GM19035 (cell line): ENCODE measurements around the gene NFATC4.
"Not testable (repeated sequence)": the region's sequence is repeated elsewhere in the genome, so short reads cannot be mapped to it uniquely, and the experiment has no call there.

Source experiments
- ATAC-seq: cut with Tn5 transposase; IDR thresholded peaks from one replicate; pipeline ENCODE4 v1.9.1; 2021; ENCODE audit not compliant: unreplicated experiment

The NFATC4 gene

GRCh38 chr14:24366721-24367513, 1.1 kb upstream of the NFATC4 start:
- peak; percentile 60 for ATAC-seq

DNA sequence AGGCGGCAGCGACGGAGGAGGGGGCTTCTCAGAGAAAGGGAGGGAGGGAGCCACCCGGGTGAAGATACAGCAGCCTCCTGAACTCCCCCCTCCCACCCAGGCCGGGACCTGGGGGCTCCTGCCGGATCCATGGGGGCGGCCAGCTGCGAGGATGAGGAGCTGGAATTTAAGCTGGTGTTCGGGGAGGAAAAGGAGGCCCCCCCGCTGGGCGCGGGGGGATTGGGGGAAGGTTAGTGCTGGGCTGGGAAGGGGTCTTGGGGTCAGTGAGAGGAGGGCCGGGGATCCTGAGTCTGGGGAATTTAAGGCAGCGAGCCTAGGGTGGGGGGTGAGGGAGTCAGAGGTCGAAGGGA, 203 bp downstream of the NFATC4 start:
- ATAC-seq: no peak

DNA sequence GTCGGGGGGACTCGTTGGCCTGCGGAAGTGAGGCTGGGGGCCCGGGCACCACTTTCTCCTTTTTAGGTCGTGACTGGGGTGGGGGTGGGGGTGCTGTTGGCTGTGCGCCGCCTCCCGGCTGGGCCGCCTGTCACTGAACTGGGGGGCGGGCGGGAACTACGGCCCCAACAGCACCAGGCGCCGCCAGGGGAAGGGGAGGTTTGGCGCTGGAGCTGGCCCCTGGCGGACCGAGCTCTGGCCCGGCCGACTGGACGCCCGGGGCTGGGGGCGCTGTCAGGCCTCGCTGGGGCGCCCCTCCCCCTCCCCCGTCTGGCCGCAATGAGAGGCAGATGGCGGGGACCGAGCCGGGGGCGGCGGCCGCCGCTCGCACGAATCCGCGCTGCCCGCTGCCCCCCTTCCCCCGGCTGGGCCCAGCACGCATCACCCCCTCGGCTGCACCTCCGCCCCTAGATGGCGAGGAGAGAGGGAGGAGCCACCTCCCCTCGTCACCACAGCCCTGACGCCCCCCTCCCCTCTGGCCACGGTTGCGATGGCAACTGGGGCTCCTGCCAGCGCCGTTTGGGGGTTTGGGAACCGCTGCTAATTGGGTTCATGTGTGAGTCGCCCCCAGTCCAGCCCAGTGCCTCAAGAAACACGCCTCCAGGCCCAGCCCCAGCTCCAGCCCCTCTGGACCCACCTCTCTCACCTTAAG, 723 bp downstream of the NFATC4 start:
- no peak for ATAC-seq

DNA sequence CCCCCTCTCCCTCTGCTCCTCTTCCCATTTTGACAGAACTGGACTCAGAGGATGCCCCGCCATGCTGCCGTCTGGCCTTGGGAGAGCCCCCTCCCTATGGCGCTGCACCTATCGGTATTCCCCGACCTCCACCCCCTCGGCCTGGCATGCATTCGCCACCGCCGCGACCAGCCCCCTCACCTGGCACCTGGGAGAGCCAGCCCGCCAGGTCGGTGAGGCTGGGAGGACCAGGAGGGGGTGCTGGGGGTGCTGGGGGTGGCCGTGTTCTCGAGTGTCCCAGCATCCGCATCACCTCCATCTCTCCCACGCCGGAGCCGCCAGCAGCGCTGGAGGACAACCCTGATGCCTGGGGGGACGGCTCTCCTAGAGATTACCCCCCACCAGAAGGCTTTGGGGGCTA, 1.5 kb downstream of the NFATC4 start:
- ATAC-seq: no peak

GRCh38 chr14:24369907-24370687, 2.1 kb downstream of the NFATC4 start:
- ATAC-seq: no peak

GRCh38 chr14:24370748-24371147, 2.8 kb downstream of the NFATC4 start:
- no peak for ATAC-seq

GRCh38 chr14:24371605-24372004, 3.6 kb downstream of the NFATC4 start:
- ATAC-seq: not testable (repeated sequence)

- no peak for ATAC-seq
Measured at GRCh38 chr14:24372701-24373416, 4.9 kb downstream of the NFATC4 start.

GRCh38 chr14:24376448-24377070, 8.6 kb downstream of the NFATC4 start:
- no peak for ATAC-seq

- no peak for ATAC-seq
Measured at GRCh38 chr14:24377126-24377525, 9.1 kb downstream of the NFATC4 start.

GRCh38 chr14:24377657-24378056, 9.7 kb downstream of the NFATC4 start:
- ATAC-seq: no peak

GRCh38 chr14:24378327-24378726, 10.3 kb downstream of the NFATC4 start:
- no peak for ATAC-seq

GRCh38 chr14:24378981-24379906, 11.3 kb downstream of the NFATC4 start:
- ATAC-seq: no peak

- ATAC-seq: no peak
Measured at GRCh38 chr14:24379907-24380730, 12.1 kb downstream of the NFATC4 start.

- ATAC-seq: no peak
Measured at GRCh38 chr14:24381363-24382063, 13.5 kb downstream of the NFATC4 start.

DNA sequence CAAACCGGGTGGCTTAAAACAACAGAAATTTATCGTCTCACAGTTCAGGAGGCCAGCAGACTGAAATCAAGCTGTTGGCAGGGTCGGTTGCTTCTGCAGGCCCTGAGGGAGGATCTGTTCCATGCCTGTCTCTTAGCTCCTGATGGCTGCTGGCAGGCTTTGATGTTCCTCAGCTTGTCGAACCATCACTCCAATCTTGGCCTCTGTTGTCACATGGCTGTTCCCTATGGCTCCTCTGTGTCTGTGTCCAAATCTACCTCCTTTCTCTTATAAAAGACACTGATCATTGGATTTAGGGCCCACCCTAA, 14.0 kb downstream of the NFATC4 start:
- no peak for ATAC-seq

DNA sequence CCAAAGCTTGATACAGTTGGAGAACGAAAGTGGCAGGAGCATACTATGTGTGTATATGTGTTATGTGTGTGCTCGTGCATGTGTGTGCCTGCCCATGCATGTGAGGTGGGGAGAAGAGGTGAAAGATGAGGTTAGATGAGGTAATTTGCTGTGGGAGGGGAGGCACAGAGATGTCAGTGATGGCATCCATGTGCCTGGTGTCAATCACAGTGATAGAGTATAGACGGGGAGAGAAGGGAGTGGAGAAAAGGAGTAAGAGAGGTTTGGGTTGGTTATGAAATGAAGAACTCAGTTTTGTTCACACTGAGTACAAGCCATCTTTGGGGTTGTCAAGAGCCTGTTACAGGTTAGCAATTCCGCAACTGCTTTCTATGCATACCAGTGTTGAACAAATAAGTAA, 16.2 kb downstream of the NFATC4 start:
- ATAC-seq: no peak

DNA sequence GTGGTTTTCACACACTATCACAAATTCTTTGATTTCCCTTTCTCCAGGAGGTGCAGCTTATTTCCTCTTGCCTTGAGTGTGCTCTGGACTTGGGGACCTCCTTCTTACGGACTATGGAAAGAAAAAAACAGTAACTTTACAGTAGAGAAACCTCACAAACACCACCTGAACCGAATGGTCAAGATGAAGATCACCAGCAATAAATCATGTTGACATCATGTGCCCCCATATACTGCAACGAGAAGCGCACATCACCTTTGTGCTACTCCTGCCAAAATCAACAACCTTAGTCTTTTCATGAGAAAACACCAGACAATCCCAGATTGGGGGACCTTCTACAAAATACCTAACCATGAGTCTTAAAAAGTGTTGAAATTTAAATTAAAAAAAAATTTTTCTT, 17.5 kb downstream of the NFATC4 start:
- no peak for ATAC-seq

DNA sequence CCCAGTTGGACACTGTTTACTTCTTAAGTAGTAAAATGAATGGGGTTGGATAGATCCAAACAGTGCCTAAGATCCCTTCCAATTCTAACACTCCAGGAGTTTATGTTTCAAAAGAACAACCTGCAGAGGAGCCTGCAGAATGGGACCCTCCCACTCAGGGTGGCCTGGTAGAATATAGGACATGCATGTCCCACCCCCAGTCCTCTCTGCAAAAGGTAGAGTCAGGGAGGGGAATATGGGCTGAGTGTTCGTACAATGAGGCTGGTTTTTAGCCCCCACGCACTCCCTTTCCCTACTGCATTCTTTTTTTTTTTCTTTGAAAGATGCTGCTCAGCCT, 19.0 kb downstream of the NFATC4 start:
- no peak for ATAC-seq
